GM19452 (cell line): Measurements from ENCODE around the gene LIM2.
"Not testable (repeated sequence)": the region's sequence is repeated elsewhere in the genome, so short reads cannot be mapped to it uniquely, and the experiment has no call there.

Source experiments
- ATAC-seq: cut with Tn5 transposase; IDR thresholded peaks from one replicate; pipeline ENCODE4 v1.9.1; 2021; ENCODE audit not compliant: unreplicated experiment

LIM2 gene, protein sequence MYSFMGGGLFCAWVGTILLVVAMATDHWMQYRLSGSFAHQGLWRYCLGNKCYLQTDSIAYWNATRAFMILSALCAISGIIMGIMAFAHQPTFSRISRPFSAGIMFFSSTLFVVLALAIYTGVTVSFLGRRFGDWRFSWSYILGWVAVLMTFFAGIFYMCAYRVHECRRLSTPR

DNA sequence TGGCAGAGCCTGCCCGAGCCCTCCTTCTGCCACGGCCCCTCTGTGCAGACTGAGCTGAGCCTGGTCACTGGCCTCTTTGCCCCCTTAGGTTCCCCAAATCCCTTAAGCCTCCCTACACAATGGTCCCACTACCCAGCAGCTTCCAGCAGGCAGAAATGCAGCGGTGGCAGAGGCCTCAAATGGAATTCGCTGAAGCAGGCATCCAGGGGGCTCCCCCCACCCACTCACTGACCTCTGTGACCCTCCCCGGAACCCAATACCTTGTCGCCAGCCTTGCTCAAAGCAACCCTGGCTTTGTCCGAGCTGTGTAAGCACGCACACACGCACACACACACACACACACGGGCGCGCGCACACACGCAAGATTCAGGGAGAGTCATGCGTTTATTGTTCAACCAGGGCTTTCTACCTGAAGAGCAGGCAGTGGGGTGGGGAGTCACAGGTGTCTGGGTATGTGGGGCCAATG lies at the start of gene LIM2:
Gene LIM2, minus strand, starts transcription at position 51 of the 466 bp plus-strand sequence. CDS start 531 bp downstream, outside the sequence.
- no peak for ATAC-seq

DNA sequence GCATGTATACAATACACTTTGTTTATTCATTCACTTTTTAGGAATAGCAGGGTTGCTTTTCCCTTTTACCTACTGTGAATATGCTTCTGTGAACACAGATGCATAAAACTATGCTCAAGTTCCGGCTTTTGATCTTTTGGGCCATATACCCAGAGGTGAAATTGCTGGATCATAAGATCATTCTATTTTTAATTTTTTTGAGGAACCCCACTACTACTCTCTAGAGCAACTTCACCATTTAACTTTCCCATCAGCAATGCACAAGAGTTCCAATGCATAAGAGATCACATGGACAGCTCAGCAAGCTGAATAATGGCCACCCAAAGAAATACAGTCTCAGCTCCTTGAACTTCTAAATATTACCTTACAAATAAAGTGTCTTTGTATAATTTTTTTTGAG lies 46.7 kb upstream of the LIM2 start:
- ATAC-seq, result no peak

DNA sequence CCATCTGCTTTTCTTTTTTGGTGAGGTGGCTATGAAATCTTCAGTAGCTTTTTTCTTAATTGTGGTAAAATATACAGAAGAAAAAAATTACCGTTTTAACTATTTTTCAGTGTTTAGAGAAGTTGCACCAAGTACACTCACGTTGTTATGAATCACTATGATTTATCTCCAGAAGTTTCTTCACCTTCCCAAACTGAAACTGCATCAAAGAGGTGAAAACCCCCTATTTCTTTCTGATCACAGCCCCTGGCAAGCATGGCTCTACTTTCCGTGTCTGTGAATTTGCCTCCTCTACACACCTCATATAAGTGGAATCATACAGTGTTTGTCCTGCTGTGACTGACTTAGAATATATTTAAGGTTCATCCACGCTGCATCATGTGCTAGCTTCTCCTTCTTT lies 45.3 kb upstream of the LIM2 start:
- no peak for ATAC-seq

DNA sequence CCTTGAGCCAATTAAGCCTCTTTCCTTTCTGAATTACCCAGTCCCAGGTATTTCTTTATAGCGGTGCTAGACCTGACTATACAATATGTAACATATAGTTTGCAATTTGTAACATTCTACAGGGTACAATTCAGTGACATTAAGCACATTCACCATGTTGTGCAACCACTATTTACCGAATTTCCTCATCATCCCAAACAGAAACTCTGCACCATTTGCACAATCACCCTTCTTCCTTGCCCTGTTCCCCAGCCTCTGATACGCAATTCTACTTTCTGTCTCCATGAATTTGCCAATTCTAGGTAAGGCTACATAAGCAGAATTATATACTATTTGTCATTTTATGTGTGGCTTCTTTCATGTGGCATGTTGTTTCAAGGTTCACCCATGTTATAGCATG lies 43.4 kb upstream of the LIM2 start:
- ATAC-seq, result no peak

DNA sequence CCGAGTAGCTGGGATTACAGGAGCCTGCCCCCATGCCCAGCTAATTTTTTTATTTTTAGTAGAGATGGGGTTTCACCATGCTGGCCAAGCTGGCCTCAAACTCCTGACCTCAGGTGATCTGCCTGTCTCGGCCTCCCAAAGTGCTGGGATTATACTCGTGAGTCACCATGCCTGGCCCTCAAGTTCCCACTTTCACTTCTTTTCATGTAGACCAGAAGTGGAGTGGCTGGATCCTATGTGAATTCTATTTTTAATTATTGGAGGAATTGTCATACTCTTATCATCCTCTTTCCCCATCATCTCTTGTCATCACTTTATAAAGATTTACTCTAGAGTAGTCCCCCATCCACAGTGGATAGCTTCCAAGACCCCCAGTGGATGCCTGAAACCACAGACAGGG lies 42.4 kb upstream of the LIM2 start:
- ATAC-seq, result no peak

DNA sequence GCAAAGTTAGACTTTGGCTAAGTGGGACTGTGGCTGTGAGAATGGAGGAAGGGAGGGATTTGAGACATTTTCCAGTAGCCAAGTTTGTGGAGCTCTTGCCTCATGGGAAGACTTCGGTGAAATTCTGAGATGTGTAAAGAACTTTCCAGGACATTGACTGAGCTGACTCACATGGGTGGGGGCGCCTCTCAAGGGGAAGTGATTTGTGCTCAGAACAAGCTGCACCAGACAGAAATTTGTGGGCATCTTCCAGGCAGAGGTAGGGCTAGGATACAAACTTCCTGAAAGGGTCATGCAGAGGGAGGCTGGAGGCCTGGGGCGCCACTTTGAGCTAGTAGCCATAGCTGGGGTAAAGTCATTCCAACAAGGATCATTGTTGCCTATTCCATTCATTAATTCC lies 39.4 kb upstream of the LIM2 start:
- ATAC-seq, result no peak

DNA sequence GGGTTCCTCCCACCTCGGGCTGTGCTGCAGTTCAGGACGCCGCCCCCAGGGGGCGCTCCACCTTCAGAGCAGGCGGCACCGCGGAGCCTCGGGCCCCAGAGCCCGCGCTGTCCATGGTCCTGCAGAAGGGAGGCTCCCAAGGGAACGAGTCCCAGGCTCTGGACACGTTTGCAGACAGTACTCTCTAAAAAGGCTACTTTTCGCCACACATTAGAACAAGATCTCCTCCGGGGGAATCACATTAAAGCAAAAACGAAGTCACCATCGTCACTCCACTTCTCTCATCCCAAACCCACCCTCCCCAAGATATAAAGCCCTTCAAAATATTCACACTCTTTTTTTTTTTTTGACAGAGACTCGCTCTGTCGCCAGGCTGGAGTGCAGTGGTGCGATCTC lies 34.3 kb upstream of the LIM2 start:
- ATAC-seq, result no peak

DNA sequence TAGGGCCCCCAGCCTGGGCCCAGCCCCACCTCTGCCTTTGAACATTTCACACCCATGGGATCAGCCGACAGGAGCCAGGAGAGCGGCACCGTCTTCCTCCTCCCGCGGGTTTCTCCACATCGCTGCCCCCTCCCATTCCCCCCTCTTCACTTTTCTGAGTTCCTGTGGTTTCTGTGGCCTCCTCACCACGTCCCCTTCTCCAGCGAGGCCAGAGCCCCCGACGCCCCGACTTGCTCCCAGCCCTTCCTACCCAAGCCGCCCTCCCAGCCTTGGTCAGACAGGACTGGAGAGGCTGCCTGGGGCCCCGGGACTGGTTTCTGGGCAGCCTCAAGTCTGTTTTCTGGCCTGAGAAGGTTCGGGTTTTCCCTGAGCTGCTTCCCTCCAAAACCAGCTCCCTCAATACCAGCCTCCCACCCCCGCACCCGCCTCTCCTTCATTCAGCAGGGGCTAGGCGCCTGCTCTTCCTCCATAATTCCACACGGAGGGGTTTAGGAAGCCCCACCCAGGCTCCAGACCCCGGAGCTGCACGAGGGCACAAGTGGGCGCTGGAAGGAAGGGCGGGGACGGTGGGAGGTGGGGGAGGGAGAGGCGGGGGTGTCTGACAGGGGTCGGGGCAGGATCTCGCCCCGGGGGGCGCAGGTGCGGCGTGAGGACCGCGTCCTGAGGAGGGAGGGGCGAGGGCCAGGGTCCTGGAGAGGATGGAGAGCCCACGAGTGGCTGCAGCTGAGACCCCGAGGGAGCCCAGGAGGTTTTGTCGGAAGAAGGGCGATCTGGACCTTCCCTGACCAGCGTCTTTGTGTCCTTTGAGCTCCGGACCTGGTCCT lies 33.7 kb upstream of the LIM2 start:
- ATAC-seq, result no peak

DNA sequence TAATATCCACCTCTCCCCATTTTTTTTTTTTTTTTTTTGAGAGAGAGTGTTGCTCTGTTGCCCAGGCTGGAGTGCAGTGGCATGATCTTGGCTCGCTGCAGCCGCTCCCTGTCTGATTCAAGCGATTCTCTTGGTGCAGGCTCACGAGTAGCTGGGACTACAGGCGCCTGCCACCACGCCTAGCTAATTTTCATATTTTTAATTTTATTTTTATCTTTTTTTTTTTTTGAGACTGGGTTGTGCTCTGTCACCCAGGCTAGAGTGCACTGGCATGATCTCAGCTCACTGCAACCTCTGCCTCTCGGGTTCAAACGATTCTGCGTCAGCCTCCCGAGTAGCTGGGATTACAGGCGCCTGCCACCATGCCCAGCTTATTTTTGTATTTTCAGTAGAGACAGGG lies 32.7 kb upstream of the LIM2 start:
- ATAC-seq, result not testable (repeated sequence)

DNA sequence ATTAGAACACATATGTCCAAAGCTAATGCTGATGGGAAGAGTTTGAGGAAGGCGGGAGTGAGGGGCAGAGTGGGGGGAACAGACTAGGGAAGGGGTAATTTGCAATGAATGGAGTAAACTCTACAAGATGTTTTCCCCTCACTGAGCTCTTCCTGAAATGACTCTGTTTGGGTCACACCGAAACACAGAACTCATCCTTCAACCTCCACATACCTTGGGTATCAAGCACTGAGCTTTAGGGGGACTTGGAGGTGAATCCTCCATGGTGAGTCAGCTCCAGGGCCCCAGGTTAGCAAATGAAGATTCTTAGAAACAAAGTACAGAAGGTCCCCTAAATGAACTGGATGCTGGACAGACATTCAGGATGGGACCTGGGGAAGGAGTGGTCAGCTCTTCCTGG lies 30.9 kb upstream of the LIM2 start:
- no peak for ATAC-seq

DNA sequence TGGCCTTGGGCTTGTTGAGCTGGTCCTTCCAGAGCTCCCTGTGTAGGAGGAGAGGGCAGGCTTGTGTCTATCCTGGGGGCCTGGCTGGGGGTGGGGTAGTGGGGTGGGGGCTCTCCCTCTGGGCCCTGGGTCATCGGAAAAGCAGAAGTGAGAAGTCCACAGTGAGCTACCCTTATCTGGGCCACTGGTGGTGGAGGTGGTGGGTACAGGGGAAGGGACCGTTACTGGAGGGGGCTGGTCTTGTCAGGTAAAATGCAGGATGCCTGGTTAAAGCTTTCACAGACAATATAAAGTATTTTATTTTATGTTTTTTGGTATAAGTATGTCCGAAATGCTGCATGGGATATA lies 30.0 kb upstream of the LIM2 start:
- ATAC-seq, result peak; percentile 24

DNA sequence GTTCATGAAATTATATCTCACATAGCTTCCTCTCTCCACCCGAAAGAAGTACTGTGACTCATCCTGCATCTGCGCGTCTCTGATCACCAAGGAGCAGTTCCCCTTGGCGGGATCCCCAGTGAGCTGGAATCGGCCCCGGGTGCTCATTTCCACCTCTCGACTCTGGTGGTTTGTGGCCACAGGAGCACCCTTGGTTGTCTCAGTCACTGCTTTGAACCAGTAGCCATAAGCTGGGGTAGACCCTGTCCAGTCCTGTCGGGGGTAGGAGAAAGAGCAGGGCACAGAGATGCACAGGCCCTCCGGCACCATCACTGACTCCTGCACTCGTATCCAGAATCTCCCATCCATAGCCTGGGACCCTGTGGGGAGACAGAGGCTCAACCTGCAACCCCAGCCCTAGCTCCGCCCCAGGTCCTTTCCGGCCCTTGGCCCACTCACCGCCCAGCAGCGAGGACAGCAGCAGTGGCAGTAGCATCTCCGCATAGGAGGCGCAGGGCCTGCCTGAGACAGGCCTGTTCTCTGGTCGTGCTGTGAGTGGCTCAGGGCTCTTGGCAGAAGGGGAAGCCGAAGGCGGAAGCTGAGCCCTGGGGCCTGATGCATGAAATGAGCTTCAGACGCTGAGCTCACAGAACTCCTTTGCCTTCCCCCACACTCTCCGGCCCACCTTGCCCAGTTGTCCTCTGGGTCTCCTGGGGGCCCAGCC lies 29.5 kb upstream of the LIM2 start, which contains the start of gene SIGLEC10:
Gene SIGLEC10, minus strand, starts transcription at position 536 of the 703 bp plus-strand sequence. Its CDS starts 61 bp downstream, at position 475.
- ATAC-seq, result peak; percentile 74

DNA sequence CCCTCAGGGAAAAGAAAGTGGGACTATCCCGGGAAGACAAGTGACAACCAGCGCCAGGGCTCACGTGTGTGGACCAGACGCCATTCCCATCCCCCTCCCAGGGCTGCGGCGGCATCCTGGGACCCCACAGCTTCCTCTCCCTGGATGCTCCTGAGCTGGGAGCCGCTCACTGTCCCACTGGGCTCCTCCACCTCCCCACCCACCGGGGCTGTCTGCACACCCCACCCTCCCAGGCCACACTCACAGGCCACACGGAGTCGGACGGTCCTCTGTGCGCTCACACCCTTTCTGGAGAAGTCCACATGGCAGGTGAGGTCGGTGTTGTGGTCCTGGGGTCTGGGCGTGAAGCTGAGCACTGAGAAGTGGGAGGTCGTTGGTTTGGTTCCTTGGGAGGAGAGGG lies 28.6 kb upstream of the LIM2 start:
- not testable (repeated sequence) for ATAC-seq

DNA sequence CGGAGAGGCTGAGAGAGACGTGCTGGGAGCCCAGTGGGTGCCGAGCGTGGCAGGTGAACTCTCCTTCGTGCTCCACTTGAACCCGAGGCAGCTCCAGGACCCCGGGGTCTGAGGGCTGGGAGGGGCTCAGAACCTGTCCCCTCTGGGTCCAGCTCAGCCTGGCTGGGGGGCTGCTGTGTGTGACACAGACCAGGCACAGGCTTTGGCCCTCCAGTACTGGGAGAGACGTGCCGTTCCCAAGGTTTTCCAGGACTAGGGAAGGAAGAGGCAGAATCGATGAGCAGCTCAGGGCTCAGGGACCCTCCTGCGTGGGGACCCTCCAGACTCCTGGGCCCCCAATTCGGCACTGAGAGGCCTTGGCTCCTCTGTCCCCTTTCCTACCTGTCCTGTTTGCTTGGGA lies 27.4 kb upstream of the LIM2 start:
- ATAC-seq, result no peak

DNA sequence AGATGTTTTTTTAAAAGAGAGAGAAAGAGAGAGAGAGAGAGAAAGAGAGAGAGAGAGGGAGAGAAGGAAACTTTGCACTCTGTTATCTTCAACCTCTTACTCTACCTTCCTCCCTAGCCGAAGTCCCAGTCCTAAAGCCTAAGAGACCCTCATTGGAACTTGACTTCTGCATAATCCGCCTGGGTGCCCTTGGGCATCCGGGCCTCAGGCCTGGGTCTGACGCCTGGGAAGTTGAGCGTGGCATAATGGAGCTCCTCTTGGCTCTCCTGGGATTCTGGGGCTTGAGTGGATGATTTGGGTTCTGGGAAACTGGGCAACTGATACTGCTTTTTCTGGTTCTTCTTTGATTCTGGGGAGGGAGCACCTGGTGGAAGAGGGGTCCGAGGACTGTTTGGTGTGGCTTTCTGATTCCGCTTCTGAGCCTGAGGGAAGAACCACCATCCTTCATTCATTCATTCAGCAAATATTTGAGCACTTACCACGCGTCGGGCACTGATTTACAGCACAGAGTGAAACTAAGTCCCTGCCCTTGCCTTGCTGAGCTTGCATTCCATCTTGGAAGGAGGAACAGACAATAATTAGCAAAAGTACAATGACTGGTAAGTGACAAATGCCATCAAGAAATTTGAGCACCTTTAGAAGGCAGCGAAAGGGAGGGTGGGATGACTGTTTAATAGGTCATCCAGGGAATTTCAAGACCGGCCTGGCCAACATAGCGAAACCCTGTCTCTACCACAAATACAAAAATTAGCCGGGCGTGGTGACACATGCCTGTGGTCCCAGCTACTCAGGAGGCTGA lies 23.4 kb upstream of the LIM2 start:
- no peak for ATAC-seq

DNA sequence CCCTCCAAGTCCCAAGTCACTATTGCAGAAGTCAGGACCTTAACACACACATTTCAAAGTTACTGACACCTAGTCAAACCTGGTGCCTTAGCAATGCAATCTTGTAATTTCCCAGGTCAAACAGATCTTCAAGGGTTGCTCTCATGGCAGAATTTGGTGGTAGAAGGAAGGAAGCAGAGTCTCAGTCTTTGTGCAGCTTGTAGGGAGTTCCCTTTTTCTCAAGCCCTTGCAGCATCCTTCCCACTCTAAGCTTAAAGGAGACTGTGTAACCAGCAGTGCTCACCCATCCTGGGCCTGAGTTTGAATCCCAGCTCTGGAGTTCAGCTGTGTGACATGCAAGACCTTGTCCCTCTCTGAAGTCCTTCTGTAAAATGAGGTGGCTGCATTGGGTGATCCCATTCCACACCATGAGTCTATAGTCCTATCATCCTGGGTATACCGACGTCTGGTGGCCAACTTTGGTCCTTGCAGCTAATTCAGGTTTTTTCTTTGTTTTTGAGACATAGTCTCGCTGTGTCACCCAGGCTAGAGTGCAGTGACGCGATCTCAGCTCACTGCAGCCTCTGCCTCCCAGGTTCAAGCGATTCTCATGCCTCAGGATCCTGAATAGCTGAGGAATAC lies 19.8 kb upstream of the LIM2 start:
- ATAC-seq, result no peak

DNA sequence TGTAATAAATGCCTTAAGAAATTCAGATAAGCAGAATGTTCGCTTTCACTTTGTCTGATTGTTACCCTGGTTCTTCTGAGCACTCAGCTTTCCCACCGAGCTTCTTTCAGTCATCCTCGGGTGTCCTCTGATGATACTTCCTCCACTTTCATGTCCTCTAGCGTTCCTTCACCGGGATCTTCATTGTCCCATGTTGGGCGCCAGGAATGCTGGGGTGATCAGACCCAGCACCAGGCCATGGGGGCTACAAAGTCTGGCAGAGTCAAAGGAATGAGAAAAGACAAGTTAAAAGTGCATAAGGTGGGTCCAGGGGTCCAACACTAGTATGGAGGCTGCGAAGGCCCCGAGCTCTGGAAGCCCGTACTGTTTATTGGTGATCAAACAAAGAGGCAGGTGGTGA lies 14.3 kb upstream of the LIM2 start:
- ATAC-seq, result no peak

DNA sequence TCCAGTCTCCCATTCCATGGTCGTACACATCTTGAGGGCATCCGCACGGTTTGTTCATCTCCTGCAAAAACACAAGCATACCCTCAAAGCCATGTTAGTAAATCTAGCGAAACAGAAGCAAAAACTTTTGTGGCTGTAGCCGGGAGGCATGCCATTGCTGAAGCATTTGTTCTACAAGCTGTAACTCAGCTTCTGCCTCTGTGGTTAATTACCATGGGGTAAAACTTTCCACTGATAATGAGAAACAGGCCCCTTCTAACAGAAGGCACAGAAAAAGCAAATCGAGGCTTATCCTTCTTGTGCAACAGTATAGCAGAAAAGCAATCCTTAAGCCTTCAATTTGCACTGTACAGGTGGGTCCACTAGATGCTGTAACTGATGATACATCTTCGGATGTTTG lies 12.2 kb upstream of the LIM2 start:
- ATAC-seq, result not testable (repeated sequence)

DNA sequence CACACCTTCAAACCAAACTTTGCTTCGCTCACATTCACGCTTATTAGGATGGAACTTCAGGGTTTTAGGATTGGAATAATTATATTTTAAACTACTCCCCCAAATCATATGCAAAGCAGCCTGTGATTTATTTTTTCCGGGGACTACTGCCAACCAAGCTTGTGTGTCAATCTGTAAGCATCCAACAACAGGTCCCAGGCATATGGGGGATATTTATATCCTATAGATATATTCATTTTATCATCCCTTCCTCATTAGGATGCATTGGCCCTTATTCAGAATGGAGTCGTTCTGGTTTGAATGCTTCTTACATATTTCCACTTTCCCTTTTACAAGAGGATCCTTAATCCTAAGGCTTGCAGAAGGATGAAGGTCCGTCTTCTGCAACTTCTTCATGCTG lies 11.5 kb upstream of the LIM2 start:
- ATAC-seq, result no peak

DNA sequence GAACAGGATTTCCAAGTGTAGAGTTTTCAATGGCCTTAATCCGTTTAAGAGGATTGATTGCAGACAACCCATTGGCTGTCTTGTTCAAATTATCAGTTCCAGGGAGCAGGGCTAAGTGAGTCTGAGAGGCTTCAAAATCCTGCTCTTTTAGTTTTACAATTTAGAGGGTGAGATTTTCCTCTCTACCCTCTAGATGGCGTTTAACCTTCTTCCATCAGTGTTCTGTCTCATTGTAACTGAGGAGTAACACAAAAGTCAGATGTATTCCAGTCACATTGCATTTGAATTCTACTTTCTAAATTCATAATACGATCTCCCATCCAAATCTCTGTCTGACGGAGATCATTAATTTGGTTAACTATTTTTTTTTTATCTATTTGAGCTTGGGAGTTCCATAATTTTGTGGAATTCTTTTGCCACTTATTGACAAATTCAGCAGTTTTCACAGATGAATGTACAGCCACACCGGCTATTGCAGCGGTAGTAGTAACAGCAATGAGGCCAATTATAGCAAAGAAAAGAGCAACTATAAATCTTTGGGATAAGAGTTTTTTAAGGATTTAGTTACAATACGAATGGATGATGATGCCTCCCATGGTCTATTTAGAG lies 10.4 kb upstream of the LIM2 start:
- ATAC-seq, result no peak
